Neutrophil (primary cell): ENCODE data around the gene NTN1.
A peak's percentile ranks its signal among the peaks of the same experiment; 100 is the strongest.

Experiments
- H3K27ac ChIP-seq: fragments of 200-600 bp; sonication (generic); 2 replicates; pipeline ENCODE4 v1.5.1; 2016; ENCODE audit warnings: mild to moderate bottlenecking, moderate library complexity
- H3K27me3 ChIP-seq: fragments of 200-600 bp; sonication (generic); 2 replicates; pipeline ENCODE4 v1.6.0; 2016; ENCODE audit warnings: mild to moderate bottlenecking
- H3K36me3 ChIP-seq: fragments of 200-600 bp; sonication (generic); 2 replicates; pipeline ENCODE4 v1.5.1; 2017
- H3K4me1 ChIP-seq, 2 experiments: fragments of 200-600 bp in 1 of 2; sonication (generic) in 1 of 2; 1 replicate in 1 of 2; 2 replicates in 1 of 2; pipeline versions ENCODE4 v1.5.1 to v1.6.1; 2013 to 2016; ENCODE audit warnings: low read depth in 1 of 2, low read length in 1 of 2, mild to moderate bottlenecking in 1 of 2, moderate library complexity in 1 of 2; ENCODE audit not compliant: control insufficient read depth in 1 of 2, insufficient read depth in 1 of 2
- H3K4me3 ChIP-seq, 2 experiments: fragments of 200-600 bp in 1 of 2; sonication (generic) in 1 of 2; 1 replicate in 1 of 2; 2 replicates in 1 of 2; pipeline ENCODE4 v1.5.1; 2013 to 2016; ENCODE audit warnings: low read depth in 1 of 2, low read length in 1 of 2, mild to moderate bottlenecking in 1 of 2, moderate library complexity in 1 of 2
- H3K9me3 ChIP-seq: fragments of 200-600 bp; sonication (generic); 2 replicates; pipeline ENCODE4 v1.5.1; 2016
- TF ChIP-seq, protein P1 (sequence below): fragments of 200-600 bp; sonication (generic); IDR thresholded peaks from 2 replicates; pipeline ENCODE4 v1.5.1; 2016; ENCODE audit warnings: antibody characterized with exemption

NTN1 gene

DNA sequence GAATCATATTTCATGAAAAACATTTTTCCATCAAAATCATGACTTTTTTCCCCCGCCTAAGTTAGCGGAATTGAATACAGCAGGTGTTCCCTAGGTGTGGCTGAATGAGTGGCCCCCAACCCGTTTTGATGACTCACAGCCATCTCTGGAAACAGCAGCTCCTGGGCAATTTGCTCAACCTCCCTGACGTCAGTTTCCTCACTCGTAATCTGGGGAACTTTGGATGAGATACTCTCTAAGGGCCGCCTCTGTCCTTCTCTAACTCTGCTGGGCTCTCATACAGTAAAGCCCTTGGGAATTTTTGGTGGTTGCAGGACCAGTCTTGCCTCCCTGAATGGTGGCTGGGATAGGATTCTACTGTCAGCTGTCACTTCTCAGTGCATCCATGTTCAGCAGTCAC, 11.6 kb upstream of the NTN1 start:
- H3K9me3 ChIP-seq = no peaks in the 10 kb centered on the region
- no peak overlapping the region for H3K27ac ChIP-seq
- H3K4me1 ChIP-seq = no peaks in the 10 kb centered on the region
- no peak overlapping the region for H3K4me3 ChIP-seq
- H3K36me3 ChIP-seq = no peaks in the 10 kb centered on the region
- peaks cover 98% of the 10 kb centered on the region for H3K27me3 ChIP-seq
- TF ChIP-seq, protein P1, sequence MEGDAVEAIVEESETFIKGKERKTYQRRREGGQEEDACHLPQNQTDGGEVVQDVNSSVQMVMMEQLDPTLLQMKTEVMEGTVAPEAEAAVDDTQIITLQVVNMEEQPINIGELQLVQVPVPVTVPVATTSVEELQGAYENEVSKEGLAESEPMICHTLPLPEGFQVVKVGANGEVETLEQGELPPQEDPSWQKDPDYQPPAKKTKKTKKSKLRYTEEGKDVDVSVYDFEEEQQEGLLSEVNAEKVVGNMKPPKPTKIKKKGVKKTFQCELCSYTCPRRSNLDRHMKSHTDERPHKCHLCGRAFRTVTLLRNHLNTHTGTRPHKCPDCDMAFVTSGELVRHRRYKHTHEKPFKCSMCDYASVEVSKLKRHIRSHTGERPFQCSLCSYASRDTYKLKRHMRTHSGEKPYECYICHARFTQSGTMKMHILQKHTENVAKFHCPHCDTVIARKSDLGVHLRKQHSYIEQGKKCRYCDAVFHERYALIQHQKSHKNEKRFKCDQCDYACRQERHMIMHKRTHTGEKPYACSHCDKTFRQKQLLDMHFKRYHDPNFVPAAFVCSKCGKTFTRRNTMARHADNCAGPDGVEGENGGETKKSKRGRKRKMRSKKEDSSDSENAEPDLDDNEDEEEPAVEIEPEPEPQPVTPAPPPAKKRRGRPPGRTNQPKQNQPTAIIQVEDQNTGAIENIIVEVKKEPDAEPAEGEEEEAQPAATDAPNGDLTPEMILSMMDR = no peak

DNA sequence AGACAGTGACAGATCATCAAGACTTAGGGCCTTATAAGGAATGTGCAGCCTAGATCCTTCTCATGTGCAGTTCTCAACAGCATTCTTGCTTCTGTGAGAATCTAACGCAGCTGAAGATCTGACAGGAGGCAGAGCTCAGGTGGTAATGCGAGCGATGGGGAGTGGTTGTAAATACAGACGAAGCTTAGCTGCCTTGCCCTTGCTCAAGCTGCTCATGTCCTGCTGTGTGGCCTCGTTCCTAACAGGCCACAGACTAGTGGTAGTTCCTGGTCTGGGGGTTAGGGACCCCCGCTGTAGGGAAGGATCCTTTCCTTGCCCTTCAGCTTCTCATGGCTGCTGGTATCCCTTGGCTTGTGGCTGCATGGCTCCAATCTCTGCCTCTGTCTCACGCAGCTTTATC, 10.3 kb upstream of the NTN1 start:
- Histone ChIP-seq H3K27me3 (peaks cover 98% of the 10 kb centered on the region), H3K36me3 (no peaks in the 10 kb centered on the region), H3K9me3 (no peaks in the 10 kb centered on the region), H3K27ac (no peak overlapping the region), H3K4me1 (no peaks in the 10 kb centered on the region), H3K4me3 (no peak overlapping the region)
- TF ChIP-seq, protein P1 = no peak

DNA sequence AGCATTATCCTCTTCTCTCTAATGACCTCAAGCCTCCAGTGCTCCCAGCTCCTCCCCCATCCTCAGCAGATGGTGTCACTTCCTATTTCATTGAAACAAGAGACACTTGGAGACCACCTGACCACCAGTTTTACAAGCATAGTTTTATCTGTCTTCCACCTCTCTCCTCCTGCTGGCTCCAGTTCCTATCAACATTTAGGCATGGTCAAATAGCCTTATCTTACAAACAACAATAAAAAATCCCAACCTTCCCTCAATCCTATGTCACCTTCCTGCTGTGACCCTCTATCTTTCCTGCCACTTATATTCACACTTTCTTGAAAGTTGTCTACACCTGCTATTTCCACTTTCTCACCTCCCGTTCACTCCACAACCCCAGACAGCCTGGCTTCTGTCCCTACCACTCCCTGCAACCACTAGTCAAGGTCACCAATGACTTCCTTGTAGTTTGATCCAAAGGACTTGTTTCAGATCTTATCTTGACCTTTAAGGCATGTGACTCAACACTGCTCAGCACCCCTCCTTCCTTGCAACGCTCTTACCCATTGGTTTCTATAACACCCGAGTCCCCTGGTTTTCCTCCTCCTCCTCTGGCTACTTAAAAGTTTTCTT, 4.3 kb upstream of the NTN1 start:
- no peak overlapping the region for H3K4me3 ChIP-seq
- peaks cover 6 to 10% of the 10 kb centered on the region in 2 experiments for H3K4me1 ChIP-seq
- H3K9me3 ChIP-seq = no peaks in the 10 kb centered on the region
- TF ChIP-seq, protein P1 = no peak
- H3K36me3 ChIP-seq = no peaks in the 10 kb centered on the region
- peaks cover 100% of the 10 kb centered on the region for H3K27me3 ChIP-seq
- H3K27ac ChIP-seq = no peak overlapping the region

DNA sequence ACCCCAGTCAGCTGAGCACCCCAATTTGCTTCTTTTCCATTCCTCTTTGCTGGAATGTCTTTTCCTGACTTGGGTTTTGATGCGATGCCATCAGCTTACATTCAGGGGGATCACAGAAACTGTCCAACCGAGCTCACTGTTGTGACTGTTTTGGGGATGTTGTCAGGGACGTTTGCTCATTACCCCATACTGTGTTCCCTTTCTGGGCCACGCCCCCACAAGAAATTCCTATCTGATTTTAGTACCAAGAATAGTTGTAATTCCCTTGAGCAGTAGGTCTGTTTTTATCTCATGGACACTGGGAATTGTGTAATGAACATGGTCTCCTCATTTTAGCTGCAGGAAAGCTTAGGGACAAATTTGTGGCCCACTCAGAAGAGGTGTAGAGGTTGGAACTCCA, 2.6 kb upstream of the NTN1 start:
- Histone ChIP-seq H3K27ac (no peak overlapping the region), H3K4me1 (peaks cover 16 to 24% of the 10 kb centered on the region in 2 experiments), H3K9me3 (no peaks in the 10 kb centered on the region), H3K36me3 (no peaks in the 10 kb centered on the region), H3K27me3 (peaks cover 100% of the 10 kb centered on the region), H3K4me3 (no peak overlapping the region)
- TF ChIP-seq, protein P1 = no peak

DNA sequence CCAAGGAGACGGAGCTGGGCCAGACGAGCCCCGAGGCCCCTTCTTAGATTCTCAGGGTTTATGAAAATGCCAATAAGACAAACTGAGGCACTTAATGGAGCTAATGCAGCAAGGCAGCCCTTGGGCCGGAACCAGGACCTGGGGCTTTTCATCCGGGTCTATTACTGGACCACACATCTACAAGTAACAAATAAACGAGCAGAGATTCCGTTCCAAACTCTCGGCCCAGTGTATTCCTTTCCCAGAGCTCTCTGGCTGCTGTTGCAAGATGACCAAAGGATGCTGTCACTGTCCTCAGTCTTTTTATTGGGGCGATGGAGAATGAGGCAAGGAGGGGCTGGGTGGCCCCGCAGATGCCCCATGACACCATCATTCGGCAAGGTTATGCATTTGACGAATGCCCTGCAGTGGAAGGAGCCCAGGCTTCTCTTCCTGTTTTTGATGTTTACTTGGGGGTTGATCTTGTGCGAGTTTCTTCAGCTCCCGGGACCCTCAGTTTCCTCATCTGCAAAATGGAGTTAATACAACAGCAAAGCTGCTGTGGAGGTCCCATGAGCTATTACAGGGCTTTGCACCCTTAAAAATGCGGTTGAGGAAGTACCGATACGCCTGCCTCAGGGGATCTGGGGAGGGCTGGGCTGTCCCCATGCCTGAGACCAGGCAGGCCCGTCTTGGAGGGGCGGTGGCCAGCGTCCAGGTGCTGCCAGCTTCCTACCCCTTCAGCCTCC, 1.1 kb upstream of the NTN1 start:
- Histone ChIP-seq H3K4me1 (peaks cover 16 to 24% of the 10 kb centered on the region in 2 experiments), H3K36me3 (no peaks in the 10 kb centered on the region), H3K27me3 (peaks cover 100% of the 10 kb centered on the region), H3K27ac (no peak overlapping the region), H3K9me3 (no peaks in the 10 kb centered on the region), H3K4me3 (peak overlapping the region in 1 of 2 experiments; percentile 59)
- TF ChIP-seq, protein P1 = no peak
